22Rv1 (cell line): ENCODE measurements around the gene MCM5.

Experiments used
- ZFX ChIP-seq: fragments of 450-650 bp; IDR thresholded peaks from 2 replicates; pipeline ENCODE4 v1.6.1; 2017; ENCODE audit warnings: antibody characterized with exemption, borderline replicate concordance
- TF ChIP-seq, protein P1 (sequence below): fragments of 450-650 bp; IDR thresholded peaks from 2 replicates; pipeline ENCODE4 v1.5.1; 2017; ENCODE audit warnings: mild to moderate bottlenecking

DNA sequence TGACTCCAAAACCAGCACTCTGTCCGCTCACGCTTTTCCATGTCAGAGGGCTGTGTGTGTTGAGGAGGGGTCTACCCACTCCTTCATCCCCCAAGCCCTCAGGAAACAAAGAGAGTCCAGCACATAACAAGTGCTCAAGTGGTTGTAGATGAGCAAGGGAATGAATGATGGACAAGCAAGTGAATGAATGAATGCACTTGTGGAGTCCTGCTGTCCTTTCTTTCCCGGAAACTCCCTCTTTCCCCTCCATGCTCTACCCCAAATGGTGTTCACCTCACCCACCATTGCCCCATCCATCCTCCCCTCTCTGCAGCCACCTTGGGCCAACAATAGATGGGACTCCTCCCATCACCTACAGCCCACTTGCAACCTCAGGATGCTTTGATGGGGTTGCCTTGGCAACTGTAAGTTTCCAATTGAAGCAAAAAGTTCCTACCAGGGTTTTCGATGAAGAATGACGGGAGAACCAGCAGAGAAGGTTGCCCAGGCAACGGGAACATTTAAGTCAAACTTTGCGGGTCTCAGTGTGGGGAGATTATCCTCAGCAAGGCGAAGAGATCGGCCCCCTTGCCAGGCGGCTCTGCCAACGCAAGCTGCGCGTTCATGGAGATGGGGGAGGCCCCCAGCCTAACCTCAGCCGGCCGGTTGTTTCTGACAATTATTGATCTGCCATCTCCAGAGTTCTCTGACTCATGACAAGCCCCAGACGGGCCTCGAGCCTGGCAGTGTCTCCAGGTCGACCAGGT is 51.1 kb downstream of the MCM5 start:
- TF ChIP-seq, protein P1, sequence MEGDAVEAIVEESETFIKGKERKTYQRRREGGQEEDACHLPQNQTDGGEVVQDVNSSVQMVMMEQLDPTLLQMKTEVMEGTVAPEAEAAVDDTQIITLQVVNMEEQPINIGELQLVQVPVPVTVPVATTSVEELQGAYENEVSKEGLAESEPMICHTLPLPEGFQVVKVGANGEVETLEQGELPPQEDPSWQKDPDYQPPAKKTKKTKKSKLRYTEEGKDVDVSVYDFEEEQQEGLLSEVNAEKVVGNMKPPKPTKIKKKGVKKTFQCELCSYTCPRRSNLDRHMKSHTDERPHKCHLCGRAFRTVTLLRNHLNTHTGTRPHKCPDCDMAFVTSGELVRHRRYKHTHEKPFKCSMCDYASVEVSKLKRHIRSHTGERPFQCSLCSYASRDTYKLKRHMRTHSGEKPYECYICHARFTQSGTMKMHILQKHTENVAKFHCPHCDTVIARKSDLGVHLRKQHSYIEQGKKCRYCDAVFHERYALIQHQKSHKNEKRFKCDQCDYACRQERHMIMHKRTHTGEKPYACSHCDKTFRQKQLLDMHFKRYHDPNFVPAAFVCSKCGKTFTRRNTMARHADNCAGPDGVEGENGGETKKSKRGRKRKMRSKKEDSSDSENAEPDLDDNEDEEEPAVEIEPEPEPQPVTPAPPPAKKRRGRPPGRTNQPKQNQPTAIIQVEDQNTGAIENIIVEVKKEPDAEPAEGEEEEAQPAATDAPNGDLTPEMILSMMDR = no peak
- no peak for TF ChIP-seq ZFX
